ENCODE measurements around the gene ZNG1A.
"Not testable (repeated sequence)": the region's sequence is repeated elsewhere in the genome, so short reads cannot be mapped to it uniquely, and the experiment has no call there.

- TF ChIP-seq CTCF (conservative IDR thresholded peaks at IDR 0.05); EZH2 (IDR thresholded peaks at IDR 0.05; ENCODE audit: low read depth): not testable (repeated sequence)
Observed at GRCh38 chr9:159871-160270, 19.0 kb downstream of the ZNG1A start.

Measured in PC-9 (cell line).